ENCODE data around the gene NDUFS8.

NDUFS8 gene

DNA sequence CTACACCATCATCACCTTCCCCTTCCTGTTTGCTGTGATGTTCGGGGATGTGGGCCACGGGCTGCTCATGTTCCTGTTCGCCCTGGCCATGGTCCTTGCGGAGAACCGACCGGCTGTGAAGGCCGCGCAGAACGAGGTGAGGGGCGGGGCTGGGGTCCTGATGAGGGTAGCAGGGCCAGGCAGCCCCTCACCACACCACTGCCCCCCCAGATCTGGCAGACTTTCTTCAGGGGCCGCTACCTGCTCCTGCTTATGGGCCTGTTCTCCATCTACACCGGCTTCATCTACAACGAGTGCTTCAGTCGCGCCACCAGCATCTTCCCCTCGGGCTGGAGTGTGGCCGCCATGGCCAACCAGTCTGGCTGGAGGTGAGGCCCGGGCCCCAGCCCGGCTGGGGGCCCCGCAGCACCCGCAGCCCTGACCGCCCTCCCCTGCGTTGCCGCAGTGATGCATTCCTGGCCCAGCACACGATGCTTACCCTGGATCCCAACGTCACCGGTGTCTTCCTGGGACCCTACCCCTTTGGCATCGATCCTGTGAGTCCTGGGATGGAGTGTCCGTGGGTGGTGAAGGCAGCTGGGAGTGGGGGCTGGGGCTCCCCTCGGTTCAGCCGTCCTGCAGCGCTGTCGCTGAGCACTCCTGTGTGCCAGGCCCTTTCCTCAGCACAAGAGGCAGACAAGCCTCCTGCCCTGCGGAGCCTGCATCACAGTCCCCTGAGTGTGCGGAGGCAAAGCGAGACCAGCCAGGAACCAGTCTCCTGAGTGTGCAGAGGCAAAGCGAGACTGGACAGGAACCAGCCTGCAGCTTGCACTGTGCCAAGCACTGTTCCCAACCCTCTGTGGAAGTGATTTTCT lies 17.2 kb downstream of the NDUFS8 start:
- ATAC-seq (replicated peaks) (no peak), DNase-seq (no peak)
- H3K4me3 Mint-ChIP-seq: no peak overlapping the region
- H3K27me3 Mint-ChIP-seq: no peaks in the 10 kb centered on the region
- no peaks in the 10 kb centered on the region for H3K9me3 Mint-ChIP-seq
- H3K27ac Mint-ChIP-seq: peak overlapping the region in 1 of 2 donors; percentile 83
- H3K4me1 Mint-ChIP-seq (ENCODE audit: low read depth in 2 of 2): peaks cover 0 to 3% of the 10 kb centered on the region in 2 donors
- H3K36me3 Mint-ChIP-seq (ENCODE audit: insufficient read depth): peaks cover 47% of the 10 kb centered on the region

DNA sequence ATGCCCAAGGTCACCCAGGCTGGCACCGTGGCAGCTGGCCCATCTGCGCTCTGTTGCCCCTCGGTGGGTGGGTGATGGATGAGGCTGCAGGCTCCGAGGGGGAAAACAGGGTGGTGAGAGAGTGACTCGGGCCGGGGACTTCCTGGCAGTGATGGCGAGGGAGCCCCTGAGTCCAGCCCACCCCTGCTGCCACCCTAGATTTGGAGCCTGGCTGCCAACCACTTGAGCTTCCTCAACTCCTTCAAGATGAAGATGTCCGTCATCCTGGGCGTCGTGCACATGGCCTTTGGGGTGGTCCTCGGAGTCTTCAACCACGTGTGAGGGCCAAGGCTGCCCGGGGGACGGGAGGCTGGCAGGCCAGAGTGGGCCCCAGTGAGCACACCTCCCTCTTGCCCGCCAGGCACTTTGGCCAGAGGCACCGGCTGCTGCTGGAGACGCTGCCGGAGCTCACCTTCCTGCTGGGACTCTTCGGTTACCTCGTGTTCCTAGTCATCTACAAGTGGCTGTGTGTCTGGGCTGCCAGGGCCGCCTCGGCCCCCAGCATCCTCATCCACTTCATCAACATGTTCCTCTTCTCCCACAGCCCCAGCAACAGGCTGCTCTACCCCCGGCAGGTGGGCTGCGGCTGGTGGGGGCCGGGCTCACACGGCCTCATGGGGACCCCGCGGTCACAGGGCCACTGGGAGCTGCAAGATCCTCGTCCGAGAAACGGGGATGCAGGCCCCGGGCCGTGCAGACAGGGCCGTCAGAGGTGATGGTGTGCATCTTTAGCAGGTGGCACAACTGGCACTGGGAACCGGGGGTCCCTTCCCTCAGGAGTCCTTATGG lies 18.4 kb downstream of the NDUFS8 start:
- no peaks in the 10 kb centered on the region for H3K9me3 Mint-ChIP-seq
- peaks cover 0 to 3% of the 10 kb centered on the region in 2 donors for H3K4me1 Mint-ChIP-seq (ENCODE audit: low read depth in 2 of 2)
- DNase-seq (no peak), ATAC-seq (replicated peaks) (no peak)
- no peak overlapping the region for H3K27ac Mint-ChIP-seq
- peaks cover 48% of the 10 kb centered on the region for H3K36me3 Mint-ChIP-seq (ENCODE audit: insufficient read depth)
- no peaks in the 10 kb centered on the region for H3K27me3 Mint-ChIP-seq
- H3K4me3 Mint-ChIP-seq: no peak overlapping the region

DNA sequence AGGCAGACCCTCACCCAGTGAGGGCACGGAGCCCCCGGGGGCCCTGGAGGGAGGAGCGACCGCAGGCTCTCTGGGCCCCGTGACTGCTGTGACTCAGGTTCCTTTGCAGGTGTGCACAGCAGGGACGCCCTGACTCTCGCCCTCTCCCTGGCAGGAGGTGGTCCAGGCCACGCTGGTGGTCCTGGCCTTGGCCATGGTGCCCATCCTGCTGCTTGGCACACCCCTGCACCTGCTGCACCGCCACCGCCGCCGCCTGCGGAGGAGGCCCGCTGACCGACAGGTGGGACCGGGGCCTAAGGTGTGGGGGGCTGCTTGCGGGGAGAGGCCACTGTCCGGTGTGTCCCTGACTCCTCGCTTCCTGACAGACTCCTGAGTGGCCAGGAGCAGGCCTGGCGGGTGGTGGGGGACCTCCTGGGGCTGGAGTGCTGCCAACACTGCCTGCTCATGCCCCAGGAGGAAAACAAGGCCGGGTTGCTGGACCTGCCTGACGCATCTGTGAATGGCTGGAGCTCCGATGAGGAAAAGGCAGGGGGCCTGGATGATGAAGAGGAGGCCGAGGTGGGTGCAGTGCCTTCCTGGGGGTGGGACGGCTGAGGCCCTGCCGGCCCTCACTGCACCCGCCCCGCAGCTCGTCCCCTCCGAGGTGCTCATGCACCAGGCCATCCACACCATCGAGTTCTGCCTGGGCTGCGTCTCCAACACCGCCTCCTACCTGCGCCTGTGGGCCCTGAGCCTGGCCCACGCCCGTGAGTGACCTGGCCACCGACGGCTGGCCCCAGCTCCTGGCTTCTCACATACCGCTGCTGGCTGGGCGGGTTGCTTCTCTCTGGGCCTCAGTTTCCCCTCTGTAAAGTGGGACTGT lies 19.3 kb downstream of the NDUFS8 start:
- no peak overlapping the region for H3K4me3 Mint-ChIP-seq

DNA sequence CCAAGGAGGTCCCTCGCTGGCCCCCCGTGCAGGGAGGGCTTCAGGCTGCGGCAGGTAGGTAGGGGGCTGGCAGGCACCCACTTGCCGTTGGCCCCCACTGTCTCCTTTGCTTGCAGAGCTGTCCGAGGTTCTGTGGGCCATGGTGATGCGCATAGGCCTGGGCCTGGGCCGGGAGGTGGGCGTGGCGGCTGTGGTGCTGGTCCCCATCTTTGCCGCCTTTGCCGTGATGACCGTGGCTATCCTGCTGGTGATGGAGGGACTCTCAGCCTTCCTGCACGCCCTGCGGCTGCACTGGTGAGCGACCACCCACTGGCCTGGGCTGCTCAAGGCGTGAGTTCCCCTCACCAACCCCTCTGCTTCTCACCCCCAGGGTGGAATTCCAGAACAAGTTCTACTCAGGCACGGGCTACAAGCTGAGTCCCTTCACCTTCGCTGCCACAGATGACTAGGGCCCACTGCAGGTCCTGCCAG lies 19.9 kb downstream of the NDUFS8 start:
- Mint-ChIP-seq H3K4me3 (no peak overlapping the region), H3K27ac (no peak overlapping the region), H3K27me3 (no peaks in the 10 kb centered on the region), H3K9me3 (no peaks in the 10 kb centered on the region), H3K4me1 (ENCODE audit: low read depth in 2 of 2) (no peaks in the 10 kb centered on the region), H3K36me3 (ENCODE audit: insufficient read depth) (peaks cover 44% of the 10 kb centered on the region)
- no peak for ATAC-seq (replicated peaks)
- no peak for DNase-seq

More for the DNA sequence above, 19.3 kb downstream of the NDUFS8 start:
- DNase-seq: no peak
- no peaks in the 10 kb centered on the region for H3K9me3 Mint-ChIP-seq
- no peaks in the 10 kb centered on the region for H3K27me3 Mint-ChIP-seq
- H3K4me1 Mint-ChIP-seq (ENCODE audit: low read depth in 2 of 2): no peaks in the 10 kb centered on the region
- H3K36me3 Mint-ChIP-seq (ENCODE audit: insufficient read depth): peaks cover 45% of the 10 kb centered on the region
- H3K27ac Mint-ChIP-seq: no peak overlapping the region
- ATAC-seq (replicated peaks): no peak

DNA sequence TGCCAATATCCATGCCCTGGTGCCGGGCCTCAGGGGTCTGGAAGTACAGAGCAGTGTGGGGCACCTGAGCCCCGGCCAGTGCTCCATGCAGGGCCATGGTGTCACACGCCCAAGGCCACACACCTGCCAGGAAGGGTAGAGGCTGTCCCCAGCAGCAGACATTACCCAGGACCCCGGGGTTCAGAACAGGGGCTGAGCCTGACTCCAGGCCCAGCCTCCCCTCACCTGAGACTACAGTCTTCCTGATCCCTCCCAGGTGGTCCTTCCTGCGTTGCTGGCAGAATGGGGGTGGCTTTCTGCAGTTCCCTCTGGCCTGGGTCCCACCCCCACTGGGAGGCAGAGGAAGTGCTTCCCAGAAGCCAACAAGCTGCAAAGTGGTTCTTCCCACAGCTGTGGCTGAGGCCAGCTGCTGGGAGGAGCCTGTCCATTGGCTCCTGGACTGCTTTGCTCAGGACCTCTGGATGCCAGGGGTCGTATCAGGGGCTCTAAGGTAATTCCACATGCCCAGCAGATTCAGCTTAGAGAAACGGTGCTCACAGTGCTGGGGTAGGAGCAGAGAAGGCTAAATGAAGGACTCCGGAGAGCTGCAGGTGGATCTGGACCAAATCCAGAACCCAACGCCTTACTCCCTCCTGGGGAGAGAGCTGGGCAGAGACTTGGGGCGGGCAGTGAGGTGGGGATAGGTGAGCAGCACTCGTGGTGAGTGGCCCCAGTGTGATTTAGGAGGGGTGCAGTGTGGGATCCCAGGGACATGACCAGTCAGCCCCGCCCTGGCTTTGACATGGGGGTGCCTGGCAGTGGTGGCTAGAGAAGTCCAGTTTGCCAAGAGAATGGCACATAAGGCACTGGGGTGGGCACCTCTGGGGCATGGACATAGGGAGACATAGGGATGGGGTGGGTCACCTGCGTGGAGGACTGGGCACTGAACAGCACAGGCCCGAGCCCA lies 21.0 kb downstream of the NDUFS8 start:
- Mint-ChIP-seq H3K4me3 (no peak overlapping the region), H3K4me1 (ENCODE audit: low read depth in 2 of 2) (no peaks in the 10 kb centered on the region), H3K9me3 (no peaks in the 10 kb centered on the region), H3K27me3 (no peaks in the 10 kb centered on the region), H3K36me3 (ENCODE audit: insufficient read depth) (peaks cover 39% of the 10 kb centered on the region), H3K27ac (peak overlapping the region; percentile 18 to 59)
- no peak for ATAC-seq (replicated peaks)
- no peak for DNase-seq

DNA sequence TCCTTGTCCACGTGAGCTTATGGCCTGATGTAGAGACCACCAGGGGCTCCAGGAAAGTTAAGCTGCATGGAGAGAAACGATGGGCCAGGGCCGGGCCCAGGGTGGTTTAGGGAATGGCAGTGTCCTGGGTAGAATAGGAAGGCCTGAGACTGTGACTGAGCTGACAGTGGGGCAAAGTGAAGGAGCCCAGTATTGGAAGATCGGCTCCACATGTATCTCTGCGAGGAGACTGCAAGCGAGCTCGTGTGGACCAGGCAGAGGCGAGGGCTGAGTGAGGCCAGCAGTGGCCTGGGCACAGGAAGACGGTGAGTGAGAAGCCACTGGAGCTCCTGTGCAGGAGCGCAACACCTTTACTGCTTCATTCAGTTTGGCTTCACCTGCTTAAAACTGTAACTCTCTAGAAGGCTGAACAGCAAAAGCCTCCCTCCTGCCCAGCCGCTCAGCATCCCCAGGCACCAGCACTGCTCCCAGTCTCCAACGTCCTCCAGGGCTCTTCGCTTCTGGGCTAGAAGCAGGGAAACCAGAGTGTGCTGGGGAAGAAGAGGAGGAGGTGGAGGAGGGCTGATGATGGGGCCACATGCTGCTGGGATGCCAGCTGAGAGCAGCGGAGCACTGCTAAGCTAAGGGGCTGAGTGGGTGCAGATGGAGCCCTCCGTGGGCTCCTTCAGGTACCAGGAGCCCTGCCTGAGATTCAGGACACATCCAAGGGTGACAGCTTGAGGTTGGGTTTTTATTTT lies 21.8 kb downstream of the NDUFS8 start:
- no peak for ATAC-seq (replicated peaks)
- Mint-ChIP-seq H3K4me3 (no peak overlapping the region), H3K27ac (peak overlapping the region; percentile 27 to 59), H3K9me3 (no peaks in the 10 kb centered on the region), H3K27me3 (no peaks in the 10 kb centered on the region), H3K4me1 (ENCODE audit: low read depth in 2 of 2) (no peaks in the 10 kb centered on the region), H3K36me3 (ENCODE audit: insufficient read depth) (peaks cover 32% of the 10 kb centered on the region)
- DNase-seq: no peak

DNA sequence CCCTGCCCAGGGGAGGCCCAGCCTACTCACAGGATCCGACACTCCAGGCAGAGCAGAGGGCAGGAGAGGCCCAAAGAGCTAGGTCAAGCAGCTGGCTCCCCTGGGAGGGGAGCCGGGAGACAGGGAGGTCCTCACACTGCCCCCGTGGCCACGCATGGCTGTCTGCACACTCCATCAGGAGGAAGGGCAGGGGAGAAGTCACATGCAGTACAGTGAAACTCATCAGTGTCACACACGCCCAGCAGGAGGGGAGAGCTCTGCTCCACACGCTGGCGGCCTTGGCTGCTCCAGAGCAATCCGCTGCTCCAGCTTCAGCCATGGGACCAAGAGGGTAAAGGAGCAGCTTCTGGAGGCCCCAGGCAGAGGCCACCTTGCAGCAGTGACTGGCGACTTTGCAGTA lies 22.6 kb downstream of the NDUFS8 start:
- no peak for DNase-seq
- no peaks in the 10 kb centered on the region for H3K4me1 Mint-ChIP-seq (ENCODE audit: low read depth in 2 of 2)
- peaks cover 25% of the 10 kb centered on the region for H3K36me3 Mint-ChIP-seq (ENCODE audit: insufficient read depth)
- no peaks in the 10 kb centered on the region for H3K27me3 Mint-ChIP-seq
- no peaks in the 10 kb centered on the region for H3K9me3 Mint-ChIP-seq
- no peak for ATAC-seq (replicated peaks)
- peak overlapping the region; percentile 27 to 59 for H3K27ac Mint-ChIP-seq
- no peak overlapping the region for H3K4me3 Mint-ChIP-seq

DNA sequence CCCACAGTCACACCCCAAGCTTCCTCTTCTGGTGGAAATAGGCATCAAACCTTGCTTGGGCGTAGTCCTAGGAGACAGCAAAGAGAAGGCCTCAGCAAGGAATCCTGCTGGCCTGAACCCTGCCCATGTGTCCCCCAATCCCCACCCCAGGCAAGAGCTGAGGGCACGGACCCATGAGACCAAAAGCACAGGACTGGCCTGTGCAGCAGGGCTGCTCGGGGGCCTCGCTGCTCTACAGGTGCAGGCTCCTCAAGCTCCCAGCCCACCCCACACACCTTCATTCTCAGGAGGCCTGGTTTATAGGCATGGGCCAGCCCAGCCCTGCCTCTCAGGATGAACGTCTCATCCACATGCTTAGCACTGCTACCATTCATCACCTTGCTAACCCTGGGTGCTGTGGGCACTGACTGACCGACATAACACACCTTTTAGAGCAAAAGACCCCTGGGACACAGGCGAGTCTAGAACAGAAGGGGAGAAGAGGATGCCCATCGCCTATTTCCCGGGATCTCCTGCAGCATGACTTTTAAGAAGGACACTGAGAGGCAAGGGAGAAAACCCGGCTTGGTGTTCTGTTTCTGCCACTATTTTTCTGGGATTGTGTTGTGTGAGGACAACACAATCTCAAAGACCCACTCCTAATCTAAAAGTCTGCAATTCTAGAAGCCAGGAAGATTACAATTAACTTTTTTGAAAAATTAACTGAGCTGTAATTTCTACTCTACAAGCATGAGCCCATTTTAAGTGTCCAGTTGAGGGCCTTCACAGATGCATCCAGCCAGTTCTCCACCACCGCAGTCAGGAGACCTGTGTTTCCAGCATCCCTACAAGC lies 23.7 kb downstream of the NDUFS8 start:
- no peaks in the 10 kb centered on the region for H3K9me3 Mint-ChIP-seq
- no peaks in the 10 kb centered on the region for H3K4me1 Mint-ChIP-seq (ENCODE audit: low read depth in 2 of 2)
- H3K27ac Mint-ChIP-seq: peak overlapping the region in 1 of 2 donors; percentile 15
- no peaks in the 10 kb centered on the region for H3K27me3 Mint-ChIP-seq
- ATAC-seq (replicated peaks) (no peak), DNase-seq (no peak)
- peaks cover 19% of the 10 kb centered on the region for H3K36me3 Mint-ChIP-seq (ENCODE audit: insufficient read depth)
- H3K4me3 Mint-ChIP-seq: no peak overlapping the region

DNA sequence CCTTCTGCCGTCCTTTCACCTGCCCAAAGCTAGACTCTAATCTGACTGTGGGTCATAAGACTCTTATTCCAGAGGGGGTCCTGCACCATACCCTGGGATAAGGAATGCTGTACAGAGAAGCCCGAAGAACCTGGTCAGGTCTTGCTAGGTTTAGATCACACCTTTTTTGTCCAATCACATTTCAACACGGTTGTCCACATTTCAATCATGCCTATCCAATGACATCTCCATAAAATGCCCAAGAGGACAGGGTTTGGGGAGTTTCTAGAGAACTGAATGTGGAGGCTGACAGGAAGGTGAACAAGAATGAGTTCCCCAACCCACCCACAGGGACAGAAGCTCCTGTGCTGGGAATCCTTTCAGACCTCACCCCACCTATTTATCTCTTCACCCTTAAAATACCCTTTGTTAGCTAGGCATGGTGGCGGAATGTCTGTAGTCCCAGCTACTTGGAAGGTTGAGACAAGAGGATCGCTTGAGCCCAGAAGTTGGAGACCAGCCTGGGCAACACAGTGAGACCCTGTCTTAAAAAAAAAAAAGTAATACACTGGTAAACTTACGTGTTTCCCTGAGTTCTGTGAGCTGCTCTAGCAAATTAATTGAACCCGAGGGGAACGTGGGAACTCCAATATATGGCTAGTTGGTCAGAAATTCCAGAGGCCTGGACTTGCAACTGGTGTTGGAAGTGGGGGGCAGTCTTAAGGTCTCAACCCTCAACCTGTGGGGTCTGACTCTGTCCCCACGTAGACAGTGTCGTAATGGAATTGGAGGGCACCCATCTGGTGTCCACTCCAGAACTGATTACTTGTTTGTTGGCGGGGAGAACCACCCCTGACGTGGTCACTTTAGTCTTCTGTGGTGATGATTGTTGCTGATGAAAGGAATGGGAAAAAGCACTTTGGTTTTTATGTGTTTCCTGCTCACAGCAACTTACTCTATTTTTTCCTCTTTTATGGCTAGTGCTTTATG lies 26.1 kb downstream of the NDUFS8 start:
- no peaks in the 10 kb centered on the region for H3K27me3 Mint-ChIP-seq
- no peak overlapping the region for H3K27ac Mint-ChIP-seq
- ATAC-seq (replicated peaks) (no peak), DNase-seq (no peak)
- no peaks in the 10 kb centered on the region for H3K9me3 Mint-ChIP-seq
- no peaks in the 10 kb centered on the region for H3K4me1 Mint-ChIP-seq (ENCODE audit: low read depth in 2 of 2)
- peaks cover 11% of the 10 kb centered on the region for H3K36me3 Mint-ChIP-seq (ENCODE audit: insufficient read depth)
- no peak overlapping the region for H3K4me3 Mint-ChIP-seq

DNA sequence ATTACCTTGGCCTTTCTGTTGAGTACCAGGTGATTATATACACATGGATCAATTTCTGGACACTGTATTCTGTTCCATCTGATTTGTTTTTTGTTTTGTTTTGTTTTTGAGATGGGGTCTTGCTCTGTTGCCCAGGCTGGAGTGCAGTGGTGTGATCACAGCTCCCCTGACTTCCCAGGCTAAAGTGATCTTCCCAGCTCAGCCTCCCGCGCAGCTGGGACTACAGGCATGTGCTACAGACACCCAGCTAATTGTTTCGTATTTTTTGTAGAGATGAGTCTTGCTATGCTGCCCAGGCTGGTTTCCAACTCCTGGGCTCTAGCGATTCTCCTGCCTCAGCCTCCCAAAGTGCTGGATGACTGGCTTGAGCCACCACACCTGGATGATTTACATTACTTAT lies 27.3 kb downstream of the NDUFS8 start:
- Mint-ChIP-seq H3K4me3 (no peak overlapping the region), H3K27ac (no peak overlapping the region), H3K4me1 (ENCODE audit: low read depth in 2 of 2) (no peaks in the 10 kb centered on the region), H3K9me3 (no peaks in the 10 kb centered on the region), H3K36me3 (ENCODE audit: insufficient read depth) (peaks cover 4% of the 10 kb centered on the region), H3K27me3 (no peaks in the 10 kb centered on the region)
- no peak for DNase-seq
- no peak for ATAC-seq (replicated peaks)

Measured in effector memory CD8-positive, alpha-beta T cell (primary cell).